NB4 (cell line): ENCODE results near the gene A2M.

Experiments used
- DNase-seq: peaks from one replicate; pipeline ENCODE4 v3.0.0; 2010; ENCODE audit warnings: low read depth
- H3K4me3 ChIP-seq: one replicate; pipeline ENCODE4 v1.5.1; 2011; ENCODE audit warnings: mild to moderate bottlenecking, low read depth, low read length, moderate library complexity
- CTCF ChIP-seq: IDR thresholded peaks from one replicate; pipeline ENCODE4 v1.5.1; 2012; ENCODE audit warnings: low read depth, low read length
- MAX ChIP-seq: IDR thresholded peaks from 2 replicates; pipeline ENCODE4 v1.6.1; 2011; ENCODE audit warnings: low read depth, low read length
- MYC ChIP-seq: IDR thresholded peaks from 2 replicates; pipeline ENCODE4 v1.6.1; 2011; ENCODE audit warnings: low read depth, low read length
- POLR2A ChIP-seq: IDR thresholded peaks from 2 replicates; pipeline ENCODE4 v1.6.1; 2011; ENCODE audit warnings: mild to moderate bottlenecking; ENCODE audit not compliant: insufficient read length; ENCODE audit errors: extremely low read depth

A2M gene

GRCh38 chr12:9134981-9135628, 19.4 kb upstream of the A2M start:
- TF ChIP-seq MYC (no peak), CTCF (peak; percentile 41)
- no peak overlapping the region for H3K4me3 ChIP-seq
- DNase-seq, result peak; percentile 24

- no peak for TF ChIP-seq MYC
- TF ChIP-seq POLR2A, result no peak
- TF ChIP-seq MAX, result no peak
- DNase-seq, result no peak
- no peak overlapping the region for H3K4me3 ChIP-seq
Observed at GRCh38 chr12:9133216-9133916, 17.6 kb upstream of the A2M start.

- TF ChIP-seq POLR2A (no peak), MAX (no peak), MYC (no peak), CTCF (no peak)
- no peak overlapping the region for H3K4me3 ChIP-seq
- no peak for DNase-seq
Observed at GRCh38 chr12:9132008-9132535, 16.4 kb upstream of the A2M start.

GRCh38 chr12:9130244-9130643, 14.5 kb upstream of the A2M start:
- TF ChIP-seq MAX (no peak), MYC (no peak), POLR2A (no peak), CTCF (no peak)
- no peak for DNase-seq
- H3K4me3 ChIP-seq, result no peak overlapping the region

- H3K4me3 ChIP-seq, result no peak overlapping the region
- DNase-seq, result no peak
- TF ChIP-seq MAX (no peak), CTCF (no peak), MYC (no peak), POLR2A (no peak)
Observed at GRCh38 chr12:9127936-9128663, 12.4 kb upstream of the A2M start.

- DNase-seq, result no peak
- TF ChIP-seq MAX (no peak), CTCF (no peak), POLR2A (no peak), MYC (no peak)
- H3K4me3 ChIP-seq, result no peak overlapping the region
Observed at GRCh38 chr12:9127484-9127883, 11.8 kb upstream of the A2M start.
